Stomach (tissue), 4 donors: ENCODE data around the gene BCAS3.

Experiments used
- CTCF ChIP-seq, 7 experiments: fragments of 450-650 bp in 4 of 7; fragments of 200-600 bp in 3 of 7; sonication (generic) in 3 of 7; IDR thresholded peaks; one replicate each; pipeline ENCODE4 v1.5.1; 2016 to 2019; ENCODE audit warnings: antibody characterized with exemption in 7 of 7, control low read depth in 2 of 7, mild to moderate bottlenecking in 1 of 7
- EP300 ChIP-seq: sonication (generic); formaldehyde crosslinking; IDR thresholded peaks from one replicate; pipeline ENCODE4 v1.6.1; 2017; ENCODE audit warnings: antibody characterized with exemption
- POLR2A ChIP-seq, 4 donors: fragments of 450-650 bp; IDR thresholded peaks; one replicate each; pipeline ENCODE4 v1.6.1; 2016; ENCODE audit warnings: antibody characterized with exemption in 4 of 4, control low read depth in 2 of 4, mild to moderate bottlenecking in 1 of 4, moderate library complexity in 1 of 4
- POLR2AphosphoS5 ChIP-seq, 3 donors: sonication (generic); formaldehyde crosslinking; IDR thresholded peaks; one replicate each; pipeline ENCODE4 v1.6.1; 2016; ENCODE audit warnings: antibody characterized with exemption in 3 of 3

DNA sequence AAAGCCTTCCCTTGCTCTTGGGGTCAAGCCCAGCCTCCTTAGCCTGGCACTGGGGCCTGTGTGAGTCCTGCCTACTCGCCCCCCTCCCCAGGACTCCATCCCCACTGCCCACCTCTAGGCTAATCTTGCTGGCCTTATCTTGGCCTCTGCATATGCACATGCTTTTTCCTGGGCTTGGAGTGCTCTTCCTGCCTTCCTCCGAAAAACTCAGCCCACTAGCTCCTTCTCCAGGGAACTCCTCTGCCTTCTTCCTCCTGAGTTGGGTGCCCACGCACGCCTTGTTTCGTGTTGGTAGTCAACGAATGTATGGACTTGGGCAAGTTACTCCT, 738.5 kb downstream of the BCAS3 start:
- no peak for TF ChIP-seq CTCF (IDR thresholded peaks at IDR 0.05)
- TF ChIP-seq POLR2A (IDR thresholded peaks at IDR 0.05) = no peak
- TF ChIP-seq EP300 = no peak
- TF ChIP-seq POLR2AphosphoS5 (IDR thresholded peaks at IDR 0.05) = no peak
